GM23248 (cell line): ENCODE measurements around the gene CD1C. TPM values are rescaled to one million over a fixed set of nuclear protein-coding genes. Genes with fewer than 3 reads are reported as not detected.
"Not testable (repeated sequence)": the region's sequence is repeated elsewhere in the genome, so short reads cannot be mapped to it uniquely, and the experiment has no call there.

ENCODE experiments used
- DNase-seq: peaks from one replicate; pipeline ENCODE4 v3.0.0-alpha.2; 2015
- H2AFZ ChIP-seq: fragments of 200-600 bp; sonication (generic); 2 replicates; pipeline ENCODE4 v1.6.1; 2016; ENCODE audit warnings: antibody characterized with exemption
- H3F3A ChIP-seq: fragments of 200-600 bp; sonication (generic); 2 replicates; pipeline ENCODE4 v1.6.1; 2016; ENCODE audit warnings: mild to moderate bottlenecking, antibody characterized with exemption, mixed run types; ENCODE audit not compliant: insufficient read depth
- H3K27ac ChIP-seq: fragments of 200-600 bp; sonication (generic); 2 replicates; pipeline ENCODE4 v1.5.1; 2016; ENCODE audit warnings: mild to moderate bottlenecking
- H3K27me3 ChIP-seq: fragments of 200-600 bp; sonication (generic); replicated peaks from 2 replicates; pipeline ENCODE4 v1.6.1; 2016; ENCODE audit warnings: mild to moderate bottlenecking; ENCODE audit not compliant: insufficient read depth
- H3K36me3 ChIP-seq: fragments of 200-600 bp; sonication (generic); 2 replicates; pipeline ENCODE4 v1.6.1; 2016; ENCODE audit warnings: low read depth, mild to moderate bottlenecking
- H3K4me1 ChIP-seq: fragments of 200-600 bp; sonication (generic); 2 replicates; pipeline ENCODE4 v1.6.1; 2016; ENCODE audit warnings: mild to moderate bottlenecking; ENCODE audit not compliant: insufficient read depth
- H3K4me2 ChIP-seq: fragments of 200-600 bp; sonication (generic); one replicate; pipeline ENCODE4 v1.6.1; 2016; ENCODE audit warnings: mild to moderate bottlenecking; ENCODE audit not compliant: unreplicated experiment
- H3K4me3 ChIP-seq: fragments of 200-600 bp; sonication (generic); 2 replicates; pipeline ENCODE4 v1.5.1; 2016; ENCODE audit warnings: mild to moderate bottlenecking
- H3K79me2 ChIP-seq: fragments of 200-600 bp; sonication (generic); 2 replicates; pipeline ENCODE4 v1.6.1; 2016; ENCODE audit warnings: mild to moderate bottlenecking; ENCODE audit not compliant: insufficient read depth
- H3K9ac ChIP-seq: fragments of 200-600 bp; sonication (generic); 2 replicates; pipeline ENCODE4 v1.6.1; 2016; ENCODE audit warnings: mild to moderate bottlenecking
- H3K9me2 ChIP-seq: fragments of 200-600 bp; sonication (generic); 2 replicates; pipeline ENCODE4 v1.6.1; 2016; ENCODE audit warnings: mixed run types, mild to moderate bottlenecking, moderate library complexity; ENCODE audit not compliant: insufficient read depth
- H3K9me3 ChIP-seq: fragments of 200-600 bp; sonication (generic); one replicate; pipeline ENCODE4 v1.6.1; 2017; ENCODE audit warnings: low read depth
- H4K20me1 ChIP-seq: fragments of 200-600 bp; sonication (generic); 2 replicates; pipeline ENCODE4 v1.6.0; 2016; ENCODE audit not compliant: insufficient read depth
- EZH2 ChIP-seq: fragments of 200-600 bp; sonication (generic); IDR thresholded peaks from 2 replicates; pipeline ENCODE4 v1.6.1; 2018; ENCODE audit warnings: antibody characterized with exemption, mild to moderate bottlenecking; ENCODE audit not compliant: insufficient read depth, poor library complexity, severe bottlenecking
- EZH2phosphoT487 ChIP-seq: fragments of 200-600 bp; sonication (generic); IDR thresholded peaks from 2 replicates; pipeline ENCODE4 v1.6.1; 2018; ENCODE audit warnings: antibody characterized with exemption, moderate library complexity, mild to moderate bottlenecking, low read depth; ENCODE audit not compliant: insufficient read depth
- WGBS, 2 experiments: methylation state at CpG; one replicate each; pipeline ENCODE4 v1.1.6; 2015 to 2017; ENCODE audit warnings: low lambda C conversion rate in 2 of 2, low coverage in 1 of 2; ENCODE audit errors: missing lambda C conversion rate in 2 of 2; 5-methylcytosine and 5-hydroxymethylcytosine counted together
- in situ Hi-C: fragments of 300-500 bp; cut with MboI; formaldehyde crosslinking; loops from 2 replicates; pipeline ENCODE4 v1.15.0; 2020
- polyA plus RNA-seq: library from polyadenylated mRNA; unstranded; fragments of >200 nt; fragmentation: Nextera tagmentation; extraction: Ambion mirVana; gene quantifications from 2 replicates; pipeline ENCODE4 v1.2.1, GENCODE V29; 2016
- total RNA-seq: library from RNA; depleted of rRNA; stranded (reverse); fragments of >200 nt; shearing (Covaris generic); gene quantifications from 2 replicates; pipeline ENCODE4 v1.2.3, GENCODE V29; 2014

The CD1C gene
- total and polyA plus RNA-seq, 2 experiments from 2014 or later: not detected

DNA sequence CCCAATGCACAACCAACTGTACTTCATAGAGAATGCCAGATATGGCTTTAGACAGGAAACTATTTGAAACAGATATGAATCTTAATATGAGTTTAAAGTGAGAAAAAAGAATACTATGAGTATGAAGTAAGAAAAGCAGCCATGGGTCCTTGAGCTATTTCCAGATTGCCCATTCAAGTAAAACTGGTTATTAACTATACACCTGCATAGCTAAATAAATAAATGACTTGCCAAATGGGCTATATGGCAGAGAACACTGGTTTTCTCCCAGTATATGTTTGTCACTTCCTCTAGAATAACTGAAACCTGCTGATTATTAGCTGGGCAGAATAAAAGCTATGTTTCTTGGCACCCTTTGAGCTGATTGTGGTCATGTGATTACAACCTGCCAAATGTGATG, 17.0 kb upstream of the CD1C start:
- no peaks in the 10 kb centered on the region for H3K9me2 ChIP-seq
- no peaks in the 10 kb centered on the region for H3K79me2 ChIP-seq
- no peak for TF ChIP-seq EZH2phosphoT487
- TF ChIP-seq EZH2: no peak
- H3K9me3 ChIP-seq: no peaks in the 10 kb centered on the region
- H3F3A ChIP-seq: no peaks in the 10 kb centered on the region
- no peak overlapping the region for H3K9ac ChIP-seq
- H3K4me3 ChIP-seq: no peak overlapping the region
- H3K4me1 ChIP-seq: no peaks in the 10 kb centered on the region
- no peaks in the 10 kb centered on the region for H4K20me1 ChIP-seq
- no peak overlapping the region for H3K4me2 ChIP-seq
- no peak overlapping the region for H2AFZ ChIP-seq
- H3K27ac ChIP-seq: no peak overlapping the region
- no peak for DNase-seq
- no peaks in the 10 kb centered on the region for H3K36me3 ChIP-seq
- no peaks in the 10 kb centered on the region for H3K27me3 ChIP-seq
- in situ Hi-C loops: no loop called here

DNA sequence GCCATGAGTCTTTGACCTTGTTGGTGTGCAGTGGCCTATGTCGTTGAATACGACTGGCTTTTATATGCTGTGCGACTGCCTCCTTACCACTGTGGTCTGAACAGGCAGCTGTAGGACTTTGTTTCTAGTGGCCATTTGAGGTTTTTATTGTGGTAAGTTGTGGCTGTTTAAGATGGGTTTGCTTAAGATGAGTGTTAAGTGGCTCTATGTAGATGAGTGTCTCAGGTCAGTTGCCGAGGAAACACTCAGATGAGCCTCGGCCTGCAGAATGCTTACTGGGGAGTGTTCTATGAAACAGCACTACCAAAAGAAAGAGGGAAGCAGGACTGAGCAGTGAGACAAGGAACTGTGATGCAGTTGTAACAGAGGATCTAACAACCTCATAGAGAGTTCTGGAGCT, 14.9 kb upstream of the CD1C start:
- Histone ChIP-seq H3K9me2 (no peaks in the 10 kb centered on the region), H4K20me1 (no peaks in the 10 kb centered on the region), H3K27ac (no peak overlapping the region), H3K4me2 (no peak overlapping the region), H3K4me3 (no peak overlapping the region), H3K9ac (no peak overlapping the region), H3K79me2 (no peaks in the 10 kb centered on the region), H3K4me1 (no peaks in the 10 kb centered on the region), H2AFZ (no peak overlapping the region), H3F3A (no peaks in the 10 kb centered on the region), H3K36me3 (no peaks in the 10 kb centered on the region), H3K9me3 (no peaks in the 10 kb centered on the region), H3K27me3 (no peaks in the 10 kb centered on the region)
- in situ Hi-C loops: no loop called here
- 45 to 49% methylated on average over 5 of the region's 5 CpGs for WGBS, 2 experiments
- TF ChIP-seq EZH2: no peak
- no peak for TF ChIP-seq EZH2phosphoT487
- DNase-seq: no peak

DNA sequence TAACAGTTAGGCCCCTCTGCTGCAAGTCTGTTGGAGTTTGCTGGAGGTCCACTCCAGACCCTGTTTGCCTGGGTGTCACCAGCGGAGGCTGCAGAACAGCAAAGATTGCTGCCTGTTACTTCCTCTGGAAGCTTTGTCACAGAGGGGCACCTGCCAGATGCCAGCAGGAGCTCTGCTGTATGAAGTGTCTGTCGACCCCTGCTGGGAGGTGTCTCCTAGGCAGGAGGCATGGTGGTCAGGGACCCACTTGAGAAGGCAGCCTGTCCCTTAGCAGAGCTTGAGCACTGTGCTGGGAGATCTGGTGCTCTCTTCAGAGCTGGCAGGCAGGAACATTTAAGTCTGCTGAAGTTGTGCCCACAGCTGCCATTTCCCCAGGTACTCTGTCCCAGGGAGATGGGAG, 7.3 kb upstream of the CD1C start:
- H3K27me3 ChIP-seq, H3K4me3 ChIP-seq, H3K79me2 ChIP-seq, H3K4me1 ChIP-seq, H3K9ac ChIP-seq, H3K36me3 ChIP-seq, in situ Hi-C loops, DNase-seq, H4K20me1 ChIP-seq, H2AFZ ChIP-seq, H3K27ac ChIP-seq, H3K9me2 ChIP-seq, H3K9me3 ChIP-seq, H3F3A ChIP-seq, H3K4me2 ChIP-seq: not testable (repeated sequence)
- WGBS, 2 experiments: 6 to 10% methylated on average over 2 of the region's 2 CpGs

DNA sequence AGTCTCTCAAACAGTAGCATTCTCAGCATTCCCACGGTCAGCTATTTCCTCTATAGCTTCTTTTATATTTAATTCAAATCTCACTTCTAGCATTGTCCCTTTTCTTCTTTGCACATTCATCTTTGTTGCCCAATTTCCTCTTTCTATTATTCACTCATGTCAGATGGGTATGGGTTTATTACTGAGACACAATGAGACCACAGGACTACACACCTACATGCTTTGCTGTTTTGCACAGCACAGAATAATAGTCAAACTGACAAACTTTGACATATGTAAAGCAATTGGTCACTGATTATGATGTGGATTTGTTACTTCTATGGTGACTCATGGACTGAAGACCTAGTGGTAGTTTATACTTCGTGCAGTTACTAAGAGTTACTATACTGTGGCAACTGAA, 5.8 kb upstream of the CD1C start:
- Histone ChIP-seq H3K27me3 (no peaks in the 10 kb centered on the region), H3F3A (no peaks in the 10 kb centered on the region), H3K4me2 (no peak overlapping the region), H3K4me3 (no peak overlapping the region), H3K27ac (no peak overlapping the region), H3K9me3 (no peaks in the 10 kb centered on the region), H2AFZ (no peak overlapping the region), H3K36me3 (no peaks in the 10 kb centered on the region), H4K20me1 (no peaks in the 10 kb centered on the region), H3K79me2 (no peaks in the 10 kb centered on the region), H3K4me1 (no peaks in the 10 kb centered on the region), H3K9me2 (no peaks in the 10 kb centered on the region), H3K9ac (no peak overlapping the region)
- TF ChIP-seq EZH2phosphoT487: no peak
- no peak for TF ChIP-seq EZH2
- in situ Hi-C loops: no loop called here
- WGBS, 2 experiments: 6 to 7% methylated on average over 2 of the region's 2 CpGs
- DNase-seq: no peak

DNA sequence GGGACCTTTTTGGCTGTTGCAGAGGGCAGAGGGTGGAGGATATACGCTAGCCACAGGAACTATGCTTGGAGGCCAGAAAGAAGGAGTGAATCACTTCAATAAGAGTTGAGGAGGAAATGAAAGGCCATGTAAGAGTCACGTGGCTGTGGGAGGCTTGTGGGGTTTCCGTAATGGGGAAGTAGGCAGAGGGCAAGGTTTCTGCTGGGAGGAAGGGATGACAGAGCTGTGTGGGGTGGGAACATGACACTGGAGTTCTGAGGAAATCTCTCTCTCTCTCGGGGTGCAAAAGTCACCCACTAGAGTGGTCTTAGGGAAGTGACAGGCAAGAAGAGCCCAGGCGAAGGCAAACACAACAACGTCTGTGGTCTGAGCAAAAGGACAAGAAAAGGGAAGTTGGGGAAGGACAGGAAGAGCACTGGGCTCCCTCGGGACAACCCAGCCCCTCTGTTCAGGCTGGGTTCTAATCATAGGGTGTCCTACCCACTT, 3.9 kb upstream of the CD1C start:
- Histone ChIP-seq H3K36me3 (no peaks in the 10 kb centered on the region), H3K4me3 (no peak overlapping the region), H3K9ac (no peak overlapping the region), H3K9me2 (no peaks in the 10 kb centered on the region), H3K79me2 (no peaks in the 10 kb centered on the region), H3F3A (no peaks in the 10 kb centered on the region), H2AFZ (no peak overlapping the region), H3K9me3 (no peaks in the 10 kb centered on the region), H3K27me3 (no peaks in the 10 kb centered on the region), H3K4me1 (no peaks in the 10 kb centered on the region), H3K27ac (no peak overlapping the region), H4K20me1 (no peaks in the 10 kb centered on the region), H3K4me2 (no peak overlapping the region)
- TF ChIP-seq EZH2 (no peak), EZH2phosphoT487 (no peak)
- in situ Hi-C loops: no loop called here
- DNase-seq: peak; percentile 7
- 13 to 20% methylated on average over 7 of the region's 7 CpGs for WGBS, 2 experiments
